ENCODE data around the gene NIPAL1.

DNA sequence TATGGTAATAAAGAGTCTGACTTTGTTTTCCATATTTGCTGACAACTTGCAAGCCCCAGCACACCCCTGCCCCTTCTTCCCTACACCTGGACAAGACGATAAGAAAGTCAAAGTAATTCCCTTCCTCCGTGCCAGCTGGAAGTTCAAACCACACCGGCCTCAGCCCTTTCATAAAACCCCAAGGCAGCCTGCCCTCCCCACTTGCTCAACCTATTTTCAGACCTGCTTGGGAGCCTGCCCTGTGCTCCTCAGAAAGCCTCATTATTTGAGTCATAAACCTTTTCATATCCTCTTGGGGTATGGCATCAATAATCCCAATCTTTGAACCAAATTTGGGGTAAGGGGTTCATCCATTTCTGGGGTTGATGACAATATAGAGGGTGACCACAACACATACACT is 29.5 kb downstream of the NIPAL1 start:
- TF ChIP-seq CTCF (IDR thresholded peaks at IDR 0.05) (no peak), POLR2A (IDR thresholded peaks at IDR 0.05) (no peak)
